HG02642 (cell line): ENCODE data around the gene ZMIZ1.

ENCODE experiments used
- ATAC-seq: cut with Tn5 transposase; IDR thresholded peaks from one replicate; pipeline ENCODE4 v1.9.1; 2021; ENCODE audit warnings: mild to moderate bottlenecking; ENCODE audit not compliant: unreplicated experiment, poor library complexity

Gene ZMIZ1

GRCh38 chr10:79180414-79181221 lies 111.9 kb downstream of the ZMIZ1 start:
- no peak for ATAC-seq

GRCh38 chr10:79181227-79181626 lies 112.5 kb downstream of the ZMIZ1 start:
- ATAC-seq: no peak

GRCh38 chr10:79181698-79182521 lies 113.1 kb downstream of the ZMIZ1 start:
- no peak for ATAC-seq

GRCh38 chr10:79182781-79183467 lies 114.2 kb downstream of the ZMIZ1 start:
- ATAC-seq: no peak

- ATAC-seq: no peak
These were observed 114.7 kb downstream of the ZMIZ1 start for GRCh38 chr10:79183468-79183865.

GRCh38 chr10:79184145-79184625 lies 115.4 kb downstream of the ZMIZ1 start:
- ATAC-seq: no peak

- no peak for ATAC-seq
These were observed 115.9 kb downstream of the ZMIZ1 start for GRCh38 chr10:79184657-79185056.

- no peak for ATAC-seq
These were observed 116.5 kb downstream of the ZMIZ1 start for GRCh38 chr10:79185067-79185774.

GRCh38 chr10:79185796-79186374 lies 117.1 kb downstream of the ZMIZ1 start:
- ATAC-seq: no peak

- ATAC-seq: no peak
These were observed 117.8 kb downstream of the ZMIZ1 start for GRCh38 chr10:79186486-79187120.

- no peak for ATAC-seq
These were observed 118.6 kb downstream of the ZMIZ1 start for GRCh38 chr10:79187121-79187940.

GRCh38 chr10:79188154-79188965 lies 119.6 kb downstream of the ZMIZ1 start:
- ATAC-seq: no peak

GRCh38 chr10:79189181-79189580 lies 120.4 kb downstream of the ZMIZ1 start:
- ATAC-seq: no peak

- no peak for ATAC-seq
These were observed 121.2 kb downstream of the ZMIZ1 start for GRCh38 chr10:79189853-79190435.

GRCh38 chr10:79190740-79191261 lies 122.0 kb downstream of the ZMIZ1 start:
- ATAC-seq: no peak

GRCh38 chr10:79191951-79192676 lies 123.3 kb downstream of the ZMIZ1 start:
- ATAC-seq: no peak

- no peak for ATAC-seq
These were observed 123.9 kb downstream of the ZMIZ1 start for GRCh38 chr10:79192677-79193003.
